Activated CD4-positive, alpha-beta T cell treated with anti-CD3 and anti-CD28 coated beads, Interleukin-2, amount 10 ng/mL, durations not matched to agents 24 days and 14 days (primary cell): ENCODE results near the gene TAAR8. TPM values are rescaled to one million over a fixed set of nuclear protein-coding genes. Genes with fewer than 3 reads are reported as not detected.
"Not testable (repeated sequence)": the region's sequence is repeated elsewhere in the genome, so short reads cannot be mapped to it uniquely, and the experiment has no call there.

Source experiments
- DNase-seq: peaks from one replicate; pipeline ENCODE4 v3.0.0; 2022
- H3K27ac Mint-ChIP-seq: one replicate; pipeline ENCODE4 v1.8.0; 2022; ENCODE audit warnings: mild to moderate bottlenecking, mixed read lengths
- H3K27me3 Mint-ChIP-seq: one replicate; pipeline ENCODE4 v1.8.0; 2022; ENCODE audit warnings: mixed read lengths
- H3K36me3 Mint-ChIP-seq: one replicate; pipeline ENCODE4 v1.8.0; 2022; ENCODE audit warnings: low read depth, mild to moderate bottlenecking, mixed read lengths
- H3K4me1 Mint-ChIP-seq: one replicate; pipeline ENCODE4 v1.8.0; 2021; ENCODE audit warnings: mixed read lengths
- H3K4me3 Mint-ChIP-seq: one replicate; pipeline ENCODE4 v1.8.0; 2022; ENCODE audit warnings: mild to moderate bottlenecking, moderate library complexity, mixed read lengths
- H3K9me3 Mint-ChIP-seq: one replicate; pipeline ENCODE4 v1.8.0; 2021; ENCODE audit warnings: mixed read lengths
- intact Hi-C: fragments of 100-400 bp; cut with micrococcal nuclease; formaldehyde crosslinking; loops from one replicate; pipeline ENCODE4 v1.15.1; 2023
- total RNA-seq: library from RNA; stranded (reverse); gene quantifications from 2 replicates; pipeline ENCODE4 v1.2.3, GENCODE V29; 2022

Gene TAAR8
- total RNA-seq, 1 donor from 2014 or later, result not detected

DNA sequence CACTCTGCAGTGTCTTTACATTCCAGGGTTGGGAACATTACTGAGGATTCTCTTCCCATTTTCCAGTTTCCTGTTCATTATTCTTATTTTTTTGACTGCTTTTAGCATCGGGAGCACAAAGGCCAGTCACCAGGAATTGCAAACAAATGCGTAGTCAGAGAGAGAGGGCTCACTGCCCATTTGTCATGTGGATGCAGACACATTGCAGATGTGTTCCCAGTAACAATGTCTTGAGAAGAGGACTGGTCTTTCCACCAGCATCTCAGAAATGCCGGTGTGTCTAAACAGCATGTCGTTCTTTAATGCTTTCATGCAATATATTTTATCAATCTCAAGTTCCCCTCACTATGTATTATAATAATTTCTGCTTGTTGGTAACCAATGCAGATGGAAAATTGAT lies 16.7 kb downstream of the TAAR8 start:
- intact Hi-C loops, result no loop called here
- Mint-ChIP-seq H3K9me3 (no peaks in the 10 kb centered on the region), H3K4me3 (no peak overlapping the region)

DNA sequence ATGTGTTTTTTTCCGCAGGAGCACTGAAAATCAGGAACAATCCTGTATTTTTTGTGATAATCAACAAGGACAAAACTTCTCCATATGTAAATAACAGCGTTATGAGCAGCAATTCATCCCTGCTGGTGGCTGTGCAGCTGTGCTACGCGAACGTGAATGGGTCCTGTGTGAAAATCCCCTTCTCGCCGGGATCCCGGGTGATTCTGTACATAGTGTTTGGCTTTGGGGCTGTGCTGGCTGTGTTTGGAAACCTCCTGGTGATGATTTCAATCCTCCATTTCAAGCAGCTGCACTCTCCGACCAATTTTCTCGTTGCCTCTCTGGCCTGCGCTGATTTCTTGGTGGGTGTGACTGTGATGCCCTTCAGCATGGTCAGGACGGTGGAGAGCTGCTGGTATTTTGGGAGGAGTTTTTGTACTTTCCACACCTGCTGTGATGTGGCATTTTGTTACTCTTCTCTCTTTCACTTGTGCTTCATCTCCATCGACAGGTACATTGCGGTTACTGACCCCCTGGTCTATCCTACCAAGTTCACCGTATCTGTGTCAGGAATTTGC lies 17.8 kb downstream of the TAAR8 start, which contains the start of gene TAAR6:
Gene TAAR6, plus strand, starts transcription at position 102 of the 557 bp plus-strand sequence. Its CDS starts 0 bp downstream, at position 102.
- Mint-ChIP-seq H3K4me3 (no peak within 1 kb of the TSS), H3K36me3 (no peaks in the 10 kb centered on the region), H3K9me3 (no peaks in the 10 kb centered on the region), H3K27ac (no peak within 1 kb of the TSS), H3K4me1 (no peaks in the 10 kb centered on the region), H3K27me3 (peaks cover 14% of the 10 kb centered on the region)
- intact Hi-C loops, result no loop called here
- DNase-seq, result no peak

More for the DNA sequence above, 16.7 kb downstream of the TAAR8 start:
- DNase-seq, result no peak
- Mint-ChIP-seq H3K4me1 (no peaks in the 10 kb centered on the region), H3K27me3 (peaks cover 14% of the 10 kb centered on the region), H3K27ac (no peak overlapping the region), H3K36me3 (no peaks in the 10 kb centered on the region)

DNA sequence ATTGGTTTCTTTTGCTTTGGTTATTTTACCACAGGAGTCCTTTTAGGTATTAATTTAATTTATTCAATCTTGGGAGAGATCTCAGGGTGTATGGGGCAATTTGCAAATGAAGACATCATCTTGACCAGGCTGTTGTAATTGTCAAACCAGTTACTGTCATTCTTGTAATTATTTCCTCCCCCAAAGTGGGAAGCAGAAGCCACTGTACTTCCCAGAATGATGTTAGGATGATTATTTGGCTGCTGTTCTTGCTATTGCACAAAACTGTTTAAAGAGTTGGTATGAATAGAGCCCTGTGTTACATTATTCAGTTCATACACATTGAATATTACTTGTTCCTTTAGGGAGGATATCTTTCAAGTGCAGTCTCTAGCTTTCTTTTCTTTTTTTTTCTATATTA lies 19.3 kb downstream of the TAAR8 start:
- H3K27me3 Mint-ChIP-seq, result peaks cover 16% of the 10 kb centered on the region
- DNase-seq, result no peak
- intact Hi-C loops, result no loop called here
- H3K36me3 Mint-ChIP-seq, result no peaks in the 10 kb centered on the region
- no peaks in the 10 kb centered on the region for H3K9me3 Mint-ChIP-seq
- no peak overlapping the region for H3K4me3 Mint-ChIP-seq
- no peaks in the 10 kb centered on the region for H3K4me1 Mint-ChIP-seq
- H3K27ac Mint-ChIP-seq, result no peak overlapping the region

DNA sequence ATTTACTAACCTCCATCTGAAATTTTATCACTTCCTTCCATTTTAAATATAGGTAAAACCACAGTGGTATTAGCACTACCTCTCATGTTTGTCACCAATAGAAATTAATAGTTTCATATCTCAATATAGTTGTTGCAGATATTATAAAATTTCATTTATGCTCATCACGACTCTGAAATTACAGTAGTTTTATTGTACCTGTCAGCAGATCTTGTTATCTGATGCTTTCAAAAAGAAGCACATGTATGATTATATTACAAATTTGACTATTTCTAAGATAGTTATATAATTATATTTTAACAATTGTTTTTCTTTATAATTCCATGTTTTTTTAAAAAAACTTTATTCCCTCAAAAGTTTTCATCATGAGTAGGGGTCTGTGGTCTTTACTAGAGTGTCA lies 32.2 kb downstream of the TAAR8 start:
- H3K36me3 Mint-ChIP-seq, result no peaks in the 10 kb centered on the region
- no peak overlapping the region for H3K27ac Mint-ChIP-seq
- H3K4me3 Mint-ChIP-seq, result no peak overlapping the region
- H3K9me3 Mint-ChIP-seq, result no peaks in the 10 kb centered on the region
- no peaks in the 10 kb centered on the region for H3K4me1 Mint-ChIP-seq
- intact Hi-C loops, result no loop called here
- H3K27me3 Mint-ChIP-seq, result peaks cover 13% of the 10 kb centered on the region
- no peak for DNase-seq

DNA sequence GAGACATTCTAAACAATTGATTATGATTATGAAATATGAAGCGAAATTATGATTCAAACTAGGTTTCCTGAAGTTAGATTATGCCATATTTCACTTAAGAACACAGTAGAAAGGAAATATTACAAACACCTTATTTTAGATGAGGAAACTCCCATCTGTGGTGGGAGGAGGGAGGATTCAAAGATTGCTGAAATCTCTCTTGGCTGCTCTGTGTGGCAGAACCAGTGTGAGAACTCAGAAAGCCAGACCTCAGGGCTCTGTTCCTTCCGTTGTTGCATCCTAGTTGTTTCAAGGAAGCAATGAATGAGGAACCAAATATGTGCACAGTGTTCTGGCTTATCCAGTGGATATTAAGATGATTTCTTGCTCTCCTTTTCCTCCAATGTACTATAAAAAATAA lies 35.0 kb downstream of the TAAR8 start:
- intact Hi-C loops, result no loop called here
- H3K4me1 Mint-ChIP-seq, result no peaks in the 10 kb centered on the region
- H3K9me3 Mint-ChIP-seq, result no peaks in the 10 kb centered on the region
- DNase-seq, result no peak
- peaks cover 12% of the 10 kb centered on the region for H3K27me3 Mint-ChIP-seq
- no peak overlapping the region for H3K27ac Mint-ChIP-seq
- no peak overlapping the region for H3K4me3 Mint-ChIP-seq
- H3K36me3 Mint-ChIP-seq, result no peaks in the 10 kb centered on the region

DNA sequence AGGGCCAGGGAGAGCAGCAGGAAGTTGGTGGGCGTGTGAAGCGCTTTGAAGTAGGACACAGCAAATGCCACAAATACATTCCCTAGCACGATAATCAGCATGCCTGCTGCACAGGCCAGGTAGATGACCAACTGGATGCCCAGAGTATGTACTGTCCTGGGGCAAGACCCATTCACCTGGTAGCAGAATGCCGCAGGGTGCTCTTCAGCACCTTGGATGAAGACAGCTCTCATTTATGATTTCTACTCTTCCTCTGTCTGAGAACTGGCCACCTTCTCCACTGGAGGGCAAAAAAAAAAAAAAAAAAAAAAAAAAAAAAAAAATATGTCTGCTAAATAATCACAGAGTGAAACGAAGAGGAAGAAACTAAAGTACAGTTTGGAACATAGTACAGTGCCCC lies 37.0 kb downstream of the TAAR8 start, which contains the start of gene TAAR5:
Gene TAAR5, minus strand, starts transcription at position 288 of the 400 bp plus-strand sequence. Its CDS starts 55 bp downstream, at position 233.
- no peak for DNase-seq
- H3K4me3 Mint-ChIP-seq, result no peak within 1 kb of the TSS
- H3K9me3 Mint-ChIP-seq, result no peaks in the 10 kb centered on the region
- no peaks in the 10 kb centered on the region for H3K4me1 Mint-ChIP-seq
- H3K27ac Mint-ChIP-seq, result no peak within 1 kb of the TSS
- H3K27me3 Mint-ChIP-seq, result peaks cover 10% of the 10 kb centered on the region
- no peaks in the 10 kb centered on the region for H3K36me3 Mint-ChIP-seq
- intact Hi-C loops, result no loop called here

DNA sequence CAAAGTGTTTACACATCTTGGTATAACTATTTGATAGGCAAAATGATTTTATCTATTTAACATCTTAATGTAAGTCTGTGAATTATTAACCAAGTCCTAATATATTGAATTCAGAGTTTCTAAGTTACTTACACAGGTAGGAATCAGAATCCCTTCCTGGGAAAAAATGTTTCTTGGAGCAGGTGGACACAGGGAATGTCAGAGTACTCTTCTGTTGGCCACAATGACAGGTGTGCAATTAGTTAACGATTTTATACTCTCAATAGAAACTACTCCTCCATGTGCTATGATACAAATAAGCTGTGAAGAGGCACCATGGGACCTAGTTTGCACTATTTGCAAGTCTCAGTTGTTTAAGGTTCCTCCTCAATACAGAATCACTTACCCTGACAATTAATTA lies 37.9 kb downstream of the TAAR8 start:
- no peak for DNase-seq
- intact Hi-C loops, result no loop called here
- no peak overlapping the region for H3K27ac Mint-ChIP-seq
- no peak overlapping the region for H3K4me3 Mint-ChIP-seq
- H3K9me3 Mint-ChIP-seq, result no peaks in the 10 kb centered on the region
- no peaks in the 10 kb centered on the region for H3K4me1 Mint-ChIP-seq
- no peaks in the 10 kb centered on the region for H3K36me3 Mint-ChIP-seq
- H3K27me3 Mint-ChIP-seq, result peaks cover 10% of the 10 kb centered on the region

DNA sequence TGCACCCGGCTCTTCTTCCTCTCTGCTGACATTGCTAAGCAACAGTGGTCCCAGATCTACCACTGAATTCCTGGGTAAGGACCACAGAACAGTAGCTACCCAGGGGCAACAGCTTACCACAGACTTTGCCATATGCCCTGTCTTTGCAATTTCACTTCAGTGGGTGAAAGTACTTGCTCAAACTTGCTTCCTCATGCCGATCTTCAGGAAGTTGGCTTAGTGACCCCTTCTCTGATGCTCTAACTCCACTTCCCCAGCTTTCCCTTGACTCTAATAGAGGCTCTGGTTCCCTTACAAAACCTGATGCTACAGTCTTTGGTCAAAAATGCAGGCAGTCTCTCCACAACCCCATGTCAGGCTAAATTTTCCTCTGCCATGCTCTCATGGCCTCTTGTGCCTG lies 40.4 kb downstream of the TAAR8 start:
- no peaks in the 10 kb centered on the region for H3K9me3 Mint-ChIP-seq
- intact Hi-C loops, result no loop called here

DNA sequence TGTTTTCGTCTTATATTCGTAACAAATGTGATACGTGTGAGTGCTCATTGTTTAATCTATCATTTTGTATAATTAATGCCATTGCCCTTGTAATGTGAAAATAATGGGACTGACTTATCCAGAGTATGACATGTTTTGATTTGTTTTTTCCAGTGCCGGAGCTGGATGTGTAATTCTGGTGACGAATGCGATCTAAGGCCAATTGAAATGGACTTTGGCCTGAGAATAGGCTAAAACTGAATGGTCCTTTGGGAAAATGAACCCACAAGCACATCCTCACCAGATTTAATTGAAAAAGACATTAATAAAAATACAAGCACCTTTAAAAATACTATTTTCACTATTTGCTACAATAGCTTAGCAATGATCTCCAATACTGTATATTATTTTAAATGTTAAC lies 43.7 kb downstream of the TAAR8 start:
- no peak overlapping the region for H3K27ac Mint-ChIP-seq
- H3K36me3 Mint-ChIP-seq, result no peaks in the 10 kb centered on the region
- peaks cover 11% of the 10 kb centered on the region for H3K27me3 Mint-ChIP-seq
- no peak for DNase-seq
- no peaks in the 10 kb centered on the region for H3K9me3 Mint-ChIP-seq
- H3K4me3 Mint-ChIP-seq, result no peak overlapping the region
- intact Hi-C loops, result no loop called here
- H3K4me1 Mint-ChIP-seq, result no peaks in the 10 kb centered on the region

More for the DNA sequence above, 40.4 kb downstream of the TAAR8 start:
- Mint-ChIP-seq H3K36me3 (no peaks in the 10 kb centered on the region), H3K4me3 (no peak overlapping the region), H3K27me3 (peaks cover 8% of the 10 kb centered on the region), H3K27ac (no peak overlapping the region), H3K4me1 (no peaks in the 10 kb centered on the region)
- no peak for DNase-seq

DNA sequence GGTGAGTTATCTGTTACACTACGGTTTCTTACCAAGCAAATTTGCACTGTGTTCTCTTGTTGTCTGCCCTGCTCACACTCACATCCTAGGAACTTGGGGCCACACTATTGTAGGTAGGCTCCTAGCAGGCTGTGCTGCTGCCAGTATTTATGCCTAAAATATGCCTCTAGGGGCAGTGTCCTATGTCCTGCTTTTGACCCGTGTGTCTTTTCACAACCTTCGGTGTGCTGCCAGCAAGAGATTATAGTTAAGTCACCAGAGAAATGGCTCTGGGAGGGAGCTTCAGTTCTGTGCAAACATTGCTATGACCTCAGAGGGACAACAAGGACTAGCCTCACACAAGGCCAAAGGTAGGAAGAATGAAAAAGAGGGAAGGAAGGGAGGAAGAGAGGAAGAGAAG lies 46.0 kb downstream of the TAAR8 start:
- Mint-ChIP-seq H3K27ac (no peak overlapping the region), H3K9me3 (no peaks in the 10 kb centered on the region), H3K4me3 (no peak overlapping the region), H3K27me3 (peaks cover 9% of the 10 kb centered on the region), H3K4me1 (no peaks in the 10 kb centered on the region), H3K36me3 (no peaks in the 10 kb centered on the region)
- intact Hi-C loops, result no loop called here
- no peak for DNase-seq

DNA sequence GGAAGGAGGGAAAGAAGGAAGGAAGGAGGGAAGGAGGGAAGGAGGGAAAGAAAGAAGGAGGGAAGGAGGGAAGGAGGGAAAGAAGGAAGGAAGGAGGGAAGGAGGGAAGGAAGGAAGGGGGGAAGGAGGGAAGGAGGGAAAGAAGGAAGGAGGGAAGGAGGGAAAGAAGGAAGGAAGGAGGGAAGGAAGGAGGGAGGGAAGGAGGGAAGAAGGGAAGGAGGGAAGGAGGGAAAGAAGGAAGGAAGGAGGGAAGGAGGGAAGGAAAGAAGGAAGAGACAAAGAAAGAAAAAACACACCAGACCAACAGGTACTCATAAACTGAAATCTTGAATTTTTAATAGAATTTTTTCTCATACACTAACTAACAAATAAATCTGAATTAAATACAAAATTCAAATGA lies 48.4 kb downstream of the TAAR8 start:
- H3K4me1 Mint-ChIP-seq, H3K27me3 Mint-ChIP-seq, intact Hi-C loops, H3K9me3 Mint-ChIP-seq, H3K4me3 Mint-ChIP-seq, H3K36me3 Mint-ChIP-seq, DNase-seq, H3K27ac Mint-ChIP-seq: not testable (repeated sequence)

Other genes starting within 250 kb of the TAAR8 start
- gene MOXD1, start 151.2 kb upstream of the TAAR8 start, total RNA-seq, result 0.12 TPM in 1 of 2 replicates, not detected in the other
- 16.3 and 21.1 TPM in 2 replicates for gene STX7, start 39.6 kb upstream of the TAAR8 start, total RNA-seq
- not detected in 2 replicates for gene TAAR9, start 14.4 kb upstream of the TAAR8 start, total RNA-seq
- not detected in 2 replicates for gene TAAR6, start 17.6 kb downstream of the TAAR8 start, total RNA-seq
- gene TAAR5, start 37.1 kb downstream of the TAAR8 start, total RNA-seq, result not detected in 2 replicates
- gene TAAR2, start 71.6 kb downstream of the TAAR8 start, total RNA-seq, result not detected in 2 replicates
- not detected in 2 replicates for gene TAAR1, start 106.5 kb downstream of the TAAR8 start, total RNA-seq
- not detected in 2 replicates for gene VNN1, start 161.4 kb downstream of the TAAR8 start, total RNA-seq
- 3.3 and 3.5 TPM in 2 replicates for gene VNN2, start 205.2 kb downstream of the TAAR8 start, total RNA-seq
- gene SLC18B1, start 246.0 kb downstream of the TAAR8 start, total RNA-seq, result 3.3 and 3.8 TPM in 2 replicates